T1000 (cell line): Measurements from ENCODE around the gene DIP2A.
"Not testable (repeated sequence)": the region's sequence is repeated elsewhere in the genome, so short reads cannot be mapped to it uniquely, and the experiment has no call there.

ENCODE experiments used
- DNase-seq: peaks from one replicate; lab custom pipeline; 2025; ENCODE audit warnings: mixed read lengths; lab: John Stamatoyannopoulos, UW

The DIP2A gene

DNA sequence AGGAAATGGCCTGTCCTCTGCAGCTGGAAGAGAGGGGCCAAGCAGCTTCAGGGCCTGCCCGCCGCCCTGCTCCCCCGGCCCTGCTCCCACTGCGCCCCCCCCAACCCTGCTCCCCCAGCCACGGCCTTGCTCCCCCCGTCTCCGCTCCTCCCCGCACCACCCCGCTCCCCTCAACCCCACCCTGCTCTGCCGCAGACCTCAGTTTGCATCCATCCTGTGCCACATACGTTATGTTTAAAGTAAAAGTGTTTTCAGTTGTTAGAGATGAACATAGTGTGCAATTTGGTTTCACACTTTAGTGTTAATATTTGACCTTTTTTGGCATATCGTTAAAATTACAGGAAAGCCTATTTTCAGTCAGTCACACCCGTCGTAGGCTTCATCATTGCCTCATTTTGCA lies 34.1 kb upstream of the DIP2A start:
- DNase-seq: no peak

DNA sequence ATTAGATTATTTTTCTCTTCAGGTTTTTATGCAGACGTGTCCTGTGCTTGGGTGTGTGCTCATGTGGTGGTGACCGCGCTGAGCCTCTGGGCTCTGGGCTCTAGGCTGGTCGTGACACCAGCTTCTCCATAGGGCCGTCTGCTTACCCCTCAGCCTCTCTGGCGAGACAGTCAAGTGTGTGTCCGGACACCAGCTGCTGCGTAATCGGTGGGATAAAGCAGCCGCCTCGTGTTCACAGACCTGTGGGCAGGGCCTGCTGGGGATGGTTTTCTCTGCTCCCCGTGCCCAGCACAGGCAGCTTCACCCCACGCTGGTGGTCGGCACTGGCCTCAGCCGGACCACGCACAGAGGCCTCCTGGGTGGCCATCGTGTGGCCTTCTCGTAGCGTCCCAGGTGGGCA lies 33.6 kb upstream of the DIP2A start:
- no peak for DNase-seq

DNA sequence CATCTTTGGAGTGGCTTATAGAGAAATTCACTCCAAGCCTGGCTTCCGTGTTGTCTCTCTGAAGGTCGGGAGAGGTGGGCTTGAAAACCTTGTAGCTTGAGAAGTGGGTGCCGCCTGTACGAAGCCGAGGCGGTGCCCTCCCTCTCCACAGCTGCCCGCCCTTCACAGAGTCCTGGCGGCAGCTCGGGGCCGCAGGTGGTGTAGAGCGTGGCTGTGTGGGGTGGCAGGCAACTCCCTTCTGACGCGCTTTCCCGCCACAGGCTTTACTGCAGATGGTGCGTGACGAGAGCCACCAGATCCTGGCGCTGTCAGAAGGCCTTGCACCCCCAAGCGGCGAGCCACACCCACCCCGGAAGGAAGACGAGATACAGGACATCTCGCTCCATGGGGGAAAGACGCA lies 33.1 kb upstream of the DIP2A start:
- DNase-seq: no peak

DNA sequence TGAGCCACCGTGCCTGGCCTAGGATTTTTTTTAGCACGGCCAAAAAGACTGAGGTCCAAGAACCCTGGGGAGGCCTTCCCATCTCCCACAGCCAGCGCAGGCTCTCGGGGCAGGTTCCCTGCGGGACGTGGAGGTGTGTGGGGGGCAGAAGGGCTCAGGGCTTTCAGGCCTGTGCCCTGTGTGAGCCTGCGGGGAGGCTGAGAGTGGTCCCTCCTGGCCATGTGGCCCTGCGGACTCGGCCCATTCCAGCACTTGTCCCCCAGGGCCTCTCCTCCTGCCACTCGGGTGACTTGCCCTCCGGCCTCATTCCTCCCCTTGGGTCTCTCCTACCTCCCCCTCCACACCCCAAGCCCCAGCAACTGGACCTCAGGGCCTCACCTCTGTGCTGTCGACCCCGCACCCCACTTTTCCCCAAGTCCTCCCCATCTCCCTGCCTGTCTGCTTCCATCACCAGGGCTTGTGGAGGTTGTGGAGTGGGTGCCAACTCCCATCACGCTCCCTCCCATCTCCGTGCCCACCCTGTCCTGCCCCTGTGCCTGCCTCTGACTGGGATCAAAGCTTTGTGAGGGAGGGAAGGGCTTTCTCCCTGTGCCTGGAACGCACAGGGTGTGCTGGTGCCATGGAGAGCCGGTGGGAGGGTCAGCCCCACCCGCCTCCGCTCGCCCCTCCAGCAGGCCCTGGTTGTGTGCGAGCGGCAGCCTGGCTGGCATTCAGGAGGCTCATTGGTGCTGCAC lies 32.2 kb upstream of the DIP2A start:
- no peak for DNase-seq

DNA sequence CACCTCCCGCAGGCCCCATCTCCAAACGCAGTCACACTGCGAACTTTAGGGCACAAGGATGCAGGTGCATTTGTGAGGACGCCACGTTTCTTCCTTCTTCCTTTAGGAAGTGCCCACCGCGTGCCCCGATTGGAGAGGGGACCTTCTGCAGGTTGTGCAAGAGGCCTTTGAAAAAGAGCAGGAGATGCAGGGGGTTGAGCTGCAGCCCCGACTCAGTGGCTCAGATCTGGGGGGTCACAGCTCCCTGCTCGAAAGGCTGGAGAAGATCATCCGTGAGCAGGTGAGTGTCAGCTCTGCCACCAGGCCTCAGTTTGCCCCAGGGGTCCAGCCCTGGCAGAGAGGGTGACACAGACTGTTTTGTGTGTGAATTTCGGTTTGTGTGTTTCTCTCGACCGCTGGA lies 31.2 kb upstream of the DIP2A start:
- DNase-seq: no peak

DNA sequence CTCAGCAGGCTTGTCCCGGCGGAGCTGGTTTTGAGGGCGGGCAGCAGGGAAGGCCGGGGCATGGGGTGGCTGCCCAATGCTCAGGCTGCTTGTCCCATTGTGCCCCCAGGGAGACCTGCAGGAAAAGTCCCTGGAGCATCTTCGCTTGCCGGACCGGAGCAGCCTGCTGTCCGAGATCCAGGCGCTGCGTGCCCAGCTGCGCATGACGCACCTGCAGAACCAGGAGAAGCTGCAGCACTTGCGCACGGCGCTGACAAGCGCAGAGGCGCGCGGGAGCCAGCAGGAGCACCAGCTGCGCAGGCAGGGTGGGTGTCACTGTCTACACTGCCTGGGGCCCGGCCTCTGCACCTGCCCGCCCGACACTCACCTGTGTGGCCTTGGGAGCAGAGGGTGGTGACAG lies 30.4 kb upstream of the DIP2A start:
- DNase-seq: no peak

DNA sequence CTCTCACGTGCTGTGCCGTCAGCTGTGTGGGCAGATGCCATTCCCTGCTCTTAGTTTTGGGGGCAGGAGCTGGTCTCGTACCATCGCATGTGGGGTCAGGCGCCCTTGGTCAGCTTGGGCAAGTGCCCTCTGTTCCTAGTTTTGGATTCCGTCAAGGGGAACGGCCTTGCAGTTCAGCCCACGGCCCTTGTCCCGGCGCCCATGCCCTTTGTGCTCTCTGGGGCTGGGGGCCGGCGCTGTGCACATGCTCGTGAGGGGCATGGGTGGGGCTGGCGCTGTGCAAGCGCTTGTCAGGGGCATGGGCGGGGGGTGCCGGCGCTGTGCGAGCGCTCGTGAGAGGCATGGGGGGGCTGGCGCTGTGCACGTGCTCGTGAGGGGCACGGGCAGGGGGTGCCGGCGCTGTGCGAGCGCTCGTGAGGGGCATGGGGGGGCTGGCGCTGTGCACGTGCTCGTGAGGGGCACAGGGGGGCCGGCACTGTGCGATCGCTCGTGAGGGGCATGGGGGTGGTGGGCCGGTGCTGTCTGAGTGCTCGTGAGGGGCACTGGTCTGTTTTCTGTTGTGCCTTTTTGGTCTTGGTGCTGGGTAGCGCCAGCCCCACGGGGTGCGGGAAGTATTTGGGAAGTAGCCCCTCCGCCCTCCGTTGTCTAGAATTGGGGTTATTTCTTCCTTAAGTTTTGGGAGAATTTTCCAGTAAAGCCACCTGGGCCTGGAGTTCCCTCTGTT lies 29.5 kb upstream of the DIP2A start:
- DNase-seq: no peak

DNA sequence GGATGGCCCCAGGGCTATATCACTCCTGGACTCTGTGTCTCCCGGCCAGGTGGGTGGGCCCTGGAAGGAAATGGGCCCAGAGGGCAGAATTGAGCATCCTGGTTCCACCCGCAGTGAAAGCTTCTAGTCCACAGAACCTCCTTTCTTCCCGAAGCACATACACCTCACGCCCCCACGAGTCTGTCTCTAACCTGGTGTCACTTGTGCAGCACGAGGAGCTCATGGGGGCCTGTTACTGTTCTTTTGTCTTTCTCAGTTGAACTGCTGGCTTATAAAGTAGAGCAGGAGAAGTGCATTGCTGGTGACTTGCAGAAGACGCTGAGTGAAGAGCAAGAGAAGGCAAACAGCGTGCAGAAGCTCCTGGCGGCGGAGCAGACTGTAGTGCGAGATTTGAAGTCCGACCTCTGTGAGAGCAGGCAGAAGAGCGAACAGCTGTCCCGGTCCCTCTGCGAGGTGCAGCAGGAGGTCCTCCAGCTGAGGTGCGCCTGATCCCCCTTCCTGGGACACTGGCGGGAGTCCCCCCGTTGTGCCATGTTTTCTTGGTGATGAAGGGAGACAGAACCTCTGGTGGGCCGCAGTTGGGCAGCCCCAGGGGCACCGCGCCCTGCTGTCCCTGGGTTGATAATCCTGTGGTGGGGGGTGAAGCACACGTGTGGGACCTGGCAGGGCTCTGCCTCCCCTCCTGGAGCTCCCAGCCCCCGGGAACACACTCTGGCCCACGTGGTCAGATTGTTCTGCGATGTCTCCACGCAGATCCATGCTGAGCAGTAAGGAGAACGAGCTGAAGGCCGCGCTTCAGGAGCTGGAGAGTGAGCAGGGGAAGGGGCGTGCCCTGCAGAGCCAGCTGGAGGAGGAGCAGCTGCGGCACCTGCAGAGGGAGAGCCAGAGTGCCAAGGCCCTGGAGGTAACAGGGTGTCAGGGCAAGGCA lies 28.7 kb upstream of the DIP2A start:
- no peak for DNase-seq

DNA sequence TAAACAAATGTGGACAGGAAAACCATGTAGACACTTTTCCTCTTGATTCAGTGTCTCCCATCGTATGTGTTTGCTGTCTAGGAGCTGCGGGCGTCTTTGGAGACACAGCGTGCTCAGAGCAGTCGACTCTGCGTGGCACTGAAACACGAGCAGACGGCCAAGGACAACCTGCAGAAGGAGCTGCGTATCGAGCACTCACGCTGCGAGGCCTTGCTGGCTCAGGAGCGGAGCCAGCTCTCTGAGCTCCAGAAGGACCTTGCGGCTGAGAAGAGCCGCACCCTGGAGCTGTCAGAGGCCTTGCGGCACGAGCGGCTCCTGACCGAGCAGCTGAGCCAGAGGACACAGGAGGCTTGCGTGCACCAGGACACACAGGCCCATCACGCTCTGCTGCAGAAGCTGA lies 27.2 kb upstream of the DIP2A start:
- DNase-seq: no peak

DNA sequence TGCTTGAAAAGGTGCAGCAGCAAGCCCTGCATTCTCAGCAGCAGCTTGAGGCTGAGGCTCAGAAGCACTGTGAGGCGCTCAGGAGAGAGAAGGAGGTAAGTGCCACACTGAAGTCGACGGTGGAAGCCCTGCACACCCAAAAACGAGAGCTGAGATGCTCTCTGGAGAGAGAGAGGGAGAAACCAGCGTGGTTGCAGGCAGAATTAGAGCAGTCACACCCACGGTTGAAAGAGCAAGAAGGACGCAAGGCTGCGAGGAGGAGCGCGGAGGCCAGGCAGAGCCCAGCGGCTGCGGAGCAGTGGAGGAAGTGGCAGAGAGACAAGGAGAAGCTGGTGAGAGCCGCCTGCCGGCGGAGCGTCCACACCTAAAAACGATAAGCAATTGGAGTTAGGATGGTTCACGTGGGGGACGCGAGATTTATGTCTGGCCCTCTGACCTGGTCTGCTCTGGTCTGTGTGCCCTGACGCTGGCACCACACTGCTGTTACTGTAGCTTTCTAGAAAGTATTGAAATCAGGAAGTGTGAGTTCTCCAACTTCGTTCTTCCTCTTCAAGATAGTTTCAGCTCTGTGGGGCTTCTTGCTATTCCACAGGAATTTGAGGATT lies 26.7 kb upstream of the DIP2A start:
- DNase-seq: no peak

DNA sequence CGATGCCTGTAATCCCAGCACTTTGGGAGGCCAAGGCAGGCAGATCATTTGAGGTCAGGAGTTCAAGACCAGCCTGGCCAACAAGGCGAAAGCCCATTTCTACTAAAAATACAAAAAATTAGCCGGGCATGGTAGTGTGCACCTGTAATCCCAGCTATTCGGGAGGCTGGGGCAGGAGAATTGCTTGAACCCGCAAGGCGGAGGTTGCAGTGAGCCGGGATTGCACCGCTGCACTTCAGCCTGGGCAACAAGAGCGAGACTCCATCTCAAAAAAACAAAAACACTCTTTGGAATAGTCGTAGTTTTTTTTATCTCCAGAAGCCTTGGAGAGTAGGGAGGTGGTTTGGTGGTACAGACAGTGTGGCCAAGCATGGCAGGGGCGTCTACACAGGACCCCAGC lies 25.6 kb upstream of the DIP2A start:
- not testable (repeated sequence) for DNase-seq

DNA sequence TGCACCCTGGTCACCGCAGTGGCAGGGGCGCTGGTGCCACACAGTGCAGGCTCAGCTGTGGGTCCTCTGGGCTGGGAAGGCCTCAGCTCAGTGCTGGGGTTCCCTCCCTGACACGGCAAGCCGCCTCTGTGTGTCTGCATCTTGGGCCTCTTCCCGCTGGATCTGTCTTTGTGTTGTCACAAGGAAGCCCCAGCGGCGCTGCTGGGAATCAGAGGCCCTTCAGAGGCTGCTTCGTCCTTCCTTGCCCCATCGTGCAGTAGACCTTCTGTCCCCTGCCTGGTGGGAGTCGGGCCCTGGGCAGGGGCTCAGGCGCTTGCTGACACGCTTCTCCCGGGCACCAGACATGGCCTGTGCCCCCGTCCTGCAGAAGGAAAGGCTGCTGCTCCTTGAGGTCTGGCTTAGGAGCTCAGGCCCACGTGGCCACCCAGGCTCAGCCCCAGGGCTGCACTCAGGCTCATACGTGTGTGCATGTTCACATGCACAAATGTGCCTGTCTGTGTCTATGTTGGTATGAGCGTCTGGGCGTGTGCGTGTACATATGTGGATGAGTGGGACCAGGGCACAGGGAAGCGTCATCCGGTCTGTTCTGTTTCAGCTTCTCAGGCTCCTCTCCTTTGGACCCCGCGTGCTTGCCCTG lies 24.3 kb upstream of the DIP2A start:
- DNase-seq: no peak

DNA sequence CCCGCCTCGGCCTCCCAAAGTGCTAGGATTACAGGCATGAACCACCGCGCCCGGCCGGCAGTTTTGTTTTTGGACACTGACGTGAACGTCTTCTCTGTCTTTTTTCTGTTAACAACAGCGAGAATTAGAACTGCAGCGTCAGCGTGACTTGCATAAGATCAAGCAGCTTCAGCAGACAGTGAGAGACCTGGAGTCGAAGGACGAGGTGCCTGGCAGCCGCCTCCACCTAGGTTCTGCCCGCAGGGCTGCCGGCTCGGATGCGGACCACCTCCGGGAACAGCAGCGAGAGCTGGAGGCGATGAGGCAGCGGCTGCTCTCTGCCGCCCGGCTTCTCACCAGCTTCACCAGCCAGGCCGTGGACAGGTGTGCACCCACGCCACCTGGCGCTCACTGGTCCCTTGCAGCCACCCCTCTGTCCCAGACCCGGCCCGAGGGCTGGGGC lies 22.9 kb upstream of the DIP2A start:
- DNase-seq: no peak

DNA sequence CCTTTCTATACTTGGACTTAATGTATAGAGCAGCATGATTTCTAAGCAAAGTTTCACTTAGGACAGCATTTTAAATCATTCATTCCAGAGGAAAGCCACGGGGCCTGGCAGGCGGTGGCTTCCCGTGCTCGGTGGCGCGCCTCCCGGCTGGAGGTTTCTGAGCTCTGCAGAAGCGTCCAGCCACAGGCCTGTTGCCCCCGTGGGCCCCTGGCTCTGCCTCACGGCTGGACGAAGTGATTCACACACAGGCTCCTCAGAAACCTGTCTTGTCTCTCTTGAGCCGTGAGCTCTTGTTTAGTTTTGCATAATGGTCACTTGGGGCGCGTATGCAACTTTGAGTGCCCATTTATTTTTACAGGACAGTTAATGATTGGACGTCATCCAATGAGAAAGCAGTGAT lies 22.1 kb upstream of the DIP2A start:
- DNase-seq: no peak

DNA sequence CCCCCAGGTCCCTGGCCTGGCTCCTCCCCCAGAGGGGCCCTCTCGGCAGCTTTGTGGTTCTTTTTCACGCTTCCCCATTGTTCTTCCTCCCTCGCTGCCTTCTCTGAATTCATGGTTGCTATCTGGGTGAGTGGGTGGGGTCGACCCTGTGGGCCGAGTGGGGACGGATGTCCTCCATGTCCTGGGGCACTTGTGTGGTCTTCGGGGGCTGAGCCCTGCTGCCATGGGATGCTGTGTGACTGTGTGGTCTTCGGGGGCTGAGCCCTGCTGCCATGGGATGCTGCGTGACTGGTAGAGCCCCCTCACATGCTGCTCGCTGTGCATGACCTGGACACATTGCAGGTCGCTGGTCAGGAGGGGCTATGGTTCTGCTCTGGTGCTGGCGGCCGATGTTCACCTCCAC lies 21.6 kb upstream of the DIP2A start:
- no peak for DNase-seq

DNA sequence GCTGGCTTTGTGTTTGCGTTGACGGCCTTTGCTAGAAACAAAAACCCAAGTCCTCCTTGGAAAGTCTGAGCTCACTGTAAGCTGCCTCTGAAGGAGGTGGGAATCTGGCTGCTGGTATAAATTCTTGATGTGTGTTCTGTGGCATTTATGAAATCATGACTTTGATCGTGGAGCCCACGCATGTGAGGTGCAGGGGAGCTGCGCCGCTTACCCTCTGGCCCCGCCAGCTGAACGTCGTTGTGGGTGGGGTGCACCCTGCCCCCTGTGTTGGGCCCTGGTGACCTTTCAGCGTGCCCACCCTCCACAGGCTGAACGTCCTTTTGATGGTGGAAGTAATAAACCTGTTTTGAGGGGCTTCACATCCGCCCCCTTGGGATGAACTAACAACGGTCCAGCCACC lies 21.2 kb upstream of the DIP2A start:
- no peak for DNase-seq

DNA sequence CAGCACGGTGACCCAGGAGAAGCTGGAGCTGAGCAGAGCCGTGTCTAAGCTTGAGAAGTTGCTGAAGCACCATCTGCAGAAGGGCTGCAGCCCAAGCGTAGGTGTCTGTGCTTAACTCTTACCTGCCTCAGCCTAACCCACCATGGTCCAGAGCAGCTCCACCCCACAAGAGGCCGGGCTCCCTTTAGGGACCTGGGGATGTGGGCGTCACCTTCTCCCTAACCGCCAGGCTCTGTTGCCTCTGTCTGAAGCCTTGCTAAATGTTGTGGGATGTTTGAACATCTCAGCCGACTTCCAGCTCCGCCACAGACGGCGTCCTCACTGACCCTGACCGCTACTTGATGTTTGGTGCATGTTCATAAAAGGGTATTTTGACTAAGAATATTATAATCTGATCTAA lies 20.4 kb upstream of the DIP2A start:
- no peak for DNase-seq

DNA sequence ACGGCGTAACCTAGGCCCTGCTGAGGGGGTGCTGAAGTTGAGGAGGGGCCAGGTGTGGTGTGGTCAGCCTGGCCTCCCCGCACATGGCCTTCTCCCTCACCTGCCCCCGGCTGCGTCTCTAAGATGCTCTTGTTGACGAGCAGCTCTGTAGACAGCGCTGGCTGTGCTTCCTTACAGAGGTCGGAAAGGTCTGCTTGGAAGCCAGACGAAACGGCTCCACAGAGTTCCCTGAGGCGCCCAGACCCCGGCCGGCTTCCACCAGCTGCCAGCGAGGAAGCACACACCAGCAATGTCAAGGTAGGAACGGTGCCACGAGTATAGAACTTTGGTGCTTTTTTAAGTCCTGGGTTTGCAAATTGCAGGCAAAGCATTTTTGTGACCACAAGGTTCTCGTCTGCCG lies 18.8 kb upstream of the DIP2A start:
- DNase-seq: no peak

DNA sequence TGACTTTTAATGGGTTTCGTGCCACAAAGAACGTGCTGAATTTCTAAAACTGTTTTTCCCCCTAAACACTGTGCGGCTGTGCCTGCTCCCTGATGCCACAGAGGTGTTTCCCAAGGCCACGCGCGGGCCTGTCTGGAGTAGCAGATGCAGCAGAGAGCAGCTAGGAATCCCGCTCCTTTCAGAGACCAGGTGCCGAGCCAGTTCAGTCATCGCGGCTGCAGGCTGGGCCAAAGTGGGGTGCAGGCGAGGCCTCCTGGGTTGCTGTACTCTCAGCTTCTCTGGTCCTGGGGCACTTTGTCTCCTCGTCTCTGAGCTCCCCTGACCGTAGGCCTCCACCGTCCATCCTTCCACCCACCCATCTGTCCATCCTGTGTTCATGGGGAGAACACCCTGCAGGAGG lies 17.4 kb upstream of the DIP2A start:
- no peak for DNase-seq

DNA sequence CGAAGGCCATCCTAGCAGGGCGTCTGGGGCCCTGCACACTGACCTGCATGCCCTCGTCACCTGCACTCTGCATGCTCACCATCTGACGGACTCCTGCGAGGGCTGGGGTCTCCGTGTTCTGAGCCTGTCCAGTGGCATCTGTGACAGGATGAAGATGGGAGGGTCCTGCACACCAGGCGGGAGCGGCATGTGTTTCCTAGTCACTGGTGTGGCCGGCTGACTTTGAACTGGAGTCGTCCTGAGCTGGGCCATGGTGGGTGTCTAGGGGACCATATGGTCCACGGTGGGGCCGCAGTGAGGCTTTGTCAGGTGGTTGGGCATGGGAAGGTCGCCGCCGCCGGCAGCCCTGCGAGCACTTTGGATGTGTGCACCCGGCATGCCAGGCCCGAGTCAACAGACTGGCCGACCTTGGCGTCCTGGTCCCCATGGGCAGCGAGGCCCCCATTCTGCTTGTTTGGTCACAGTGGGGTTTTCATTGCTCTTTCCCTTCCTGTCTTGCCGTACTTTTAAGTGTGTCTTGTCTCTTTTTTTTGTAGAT lies 16.7 kb upstream of the DIP2A start:
- no peak for DNase-seq

DNA sequence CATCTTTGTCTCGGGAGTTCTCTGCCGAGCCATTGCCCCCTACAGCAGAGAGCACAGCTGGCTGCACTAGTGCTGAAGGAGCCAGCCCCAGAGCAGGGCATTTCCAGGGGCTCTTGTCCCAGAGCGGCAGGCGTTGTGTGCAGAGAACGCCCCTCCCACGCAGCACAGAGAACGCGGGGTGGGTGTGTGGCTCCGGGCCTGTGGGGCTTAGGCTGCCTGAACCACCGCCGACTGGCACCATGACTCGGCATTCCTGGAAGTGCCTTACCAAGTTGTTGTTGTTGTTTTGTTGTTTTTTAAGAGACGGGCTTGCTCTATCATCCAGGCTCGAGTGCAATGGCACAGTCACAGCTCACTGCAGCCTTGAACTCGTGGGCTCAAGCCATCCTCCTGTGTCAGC lies 15.8 kb upstream of the DIP2A start:
- DNase-seq: no peak

DNA sequence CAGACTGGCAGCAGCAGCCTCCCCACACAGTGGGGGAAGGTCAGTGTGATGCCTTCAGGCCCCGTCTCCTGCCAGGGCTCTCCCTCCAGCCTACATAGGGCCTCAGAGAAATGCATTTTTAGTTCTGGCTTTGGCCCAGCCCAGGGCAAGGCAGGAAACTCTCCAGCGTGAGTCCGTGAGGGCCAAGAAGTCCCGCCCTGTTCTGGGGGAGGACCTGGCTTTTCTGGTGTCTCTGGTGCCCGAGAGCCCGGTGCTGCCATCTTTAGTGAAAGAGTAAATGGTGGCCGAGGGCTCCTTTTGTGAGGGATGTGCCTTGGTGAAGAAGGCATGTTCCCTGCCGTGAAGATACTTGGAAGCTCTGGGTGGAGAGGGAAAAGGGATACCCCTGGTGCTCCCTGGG lies 14.8 kb upstream of the DIP2A start:
- no peak for DNase-seq
